GM20000 (cell line): ENCODE measurements around the gene FAM187B.
A peak's percentile ranks its signal among the peaks of the same experiment; 100 is the strongest.

Experiments used
- DNase-seq: peaks from one replicate; pipeline ENCODE4 v3.0.0; 2012; ENCODE audit warnings: low spot score
- CTCF ChIP-seq: IDR thresholded peaks from 2 replicates; pipeline ENCODE4 v1.5.1; 2012; ENCODE audit warnings: mild to moderate bottlenecking, control low read depth; ENCODE audit errors: extremely low read depth, missing control alignments

The FAM187B gene

GRCh38 chr19:35219008-35219407 lies 9.5 kb downstream of the FAM187B start:
- TF ChIP-seq CTCF = no peak
- no peak for DNase-seq

- no peak for TF ChIP-seq CTCF
- DNase-seq = no peak
These were observed 10.9 kb downstream of the FAM187B start for GRCh38 chr19:35217649-35217990.

- peak; percentile 31 for DNase-seq
- TF ChIP-seq CTCF = no peak
These were observed 11.5 kb downstream of the FAM187B start for GRCh38 chr19:35216833-35217648.

- DNase-seq = no peak
- TF ChIP-seq CTCF = no peak
These were observed 12.3 kb downstream of the FAM187B start for GRCh38 chr19:35216016-35216832.

- TF ChIP-seq CTCF = no peak
- DNase-seq = no peak
These were observed 13.6 kb downstream of the FAM187B start for GRCh38 chr19:35214766-35215422.

GRCh38 chr19:35213663-35214632 lies 14.6 kb downstream of the FAM187B start:
- peak; percentile 34 for DNase-seq
- TF ChIP-seq CTCF = no peak
